Peyer's patch (tissue), 4 donors: ENCODE results near the gene CHCT1.

Experiments
- CTCF ChIP-seq, 6 experiments: fragments of 450-650 bp in 4 of 6; fragments of 200-600 bp in 2 of 6; sonication (generic) in 1 of 6; IDR thresholded peaks; one replicate each; pipeline ENCODE4 v1.5.1; 2017 to 2019; ENCODE audit warnings: antibody characterized with exemption in 6 of 6, mild to moderate bottlenecking in 3 of 6, moderate library complexity in 1 of 6
- POLR2A ChIP-seq, 2 donors: fragments of 450-650 bp; IDR thresholded peaks; one replicate each; pipeline ENCODE4 v1.5.1; 2017; ENCODE audit warnings: antibody characterized with exemption in 2 of 2, mild to moderate bottlenecking in 2 of 2, moderate library complexity in 2 of 2

- no peak for TF ChIP-seq POLR2A (IDR thresholded peaks at IDR 0.05)
- TF ChIP-seq CTCF (IDR thresholded peaks at IDR 0.05): no peak
These were observed 20.5 kb upstream of the CHCT1 start for GRCh38 chr17:60401819-60402218.
